Ovary (tissue), 9 donors: ENCODE measurements around the gene EFNA5. TPM values are rescaled to one million over a fixed set of nuclear protein-coding genes. Genes with fewer than 3 reads are reported as not detected.

Experiments used
- DNase-seq, 5 donors: peaks; one replicate each; pipeline ENCODE4 v3.0.0-alpha.2; 2019 to 2020
- H3K27ac ChIP-seq, 2 donors: fragments of 200-600 bp; one replicate each; pipeline versions ENCODE4 v1.5.1 to v1.8.0; 2019 to 2022
- H3K27me3 ChIP-seq: fragments of 200-600 bp; one replicate; pipeline ENCODE4 v1.8.0; 2022
- H3K36me3 ChIP-seq: fragments of 200-600 bp; sonication (generic); one replicate; pipeline ENCODE4 v1.5.1; 2019
- H3K4me1 ChIP-seq: one replicate; pipeline ENCODE4 v1.8.1; 2013; ENCODE audit warnings: mild to moderate bottlenecking, moderate library complexity; ENCODE audit not compliant: insufficient read depth
- H3K4me3 ChIP-seq: fragments of 200-600 bp; sonication (generic); one replicate; pipeline ENCODE4 v1.5.1; 2017
- H3K9me3 ChIP-seq, 2 donors: fragments of 200-600 bp in 1 of 2; sonication (generic) in 1 of 2; one replicate each; pipeline versions ENCODE4 v1.5.1 to v1.8.1; 2013 to 2019; ENCODE audit warnings: mild to moderate bottlenecking in 1 of 2, moderate library complexity in 1 of 2
- CTCF ChIP-seq, 3 donors: fragments of 450-650 bp in 2 of 3; fragments of 200-600 bp in 1 of 3; IDR thresholded peaks; one replicate each; pipeline versions ENCODE4 v1.5.1 to v1.8.0; 2016 to 2022; ENCODE audit warnings: antibody characterized with exemption in 3 of 3, mild to moderate bottlenecking in 1 of 3
- EP300 ChIP-seq: sonication (generic); formaldehyde crosslinking; IDR thresholded peaks from one replicate; pipeline ENCODE4 v1.6.1; 2017; ENCODE audit warnings: antibody characterized with exemption
- POLR2A ChIP-seq: fragments of 450-650 bp; IDR thresholded peaks from one replicate; pipeline ENCODE4 v1.6.1; 2017; ENCODE audit warnings: antibody characterized with exemption, mild to moderate bottlenecking, moderate library complexity
- whole genome bisulfite sequencing, 3 donors: extraction: QIAGEN DNeasy Blood & Tissue Kit in 1 of 3; methylation state at CpG; one replicate each; pipeline versions ENCODE4 v1.1.5 to v1.1.7; 2013 to 2017; 5-methylcytosine and 5-hydroxymethylcytosine counted together
- intact Hi-C, 4 donors: fragments of 100-400 bp; cut with DNase I; formaldehyde crosslinking; loops; one replicate each; pipeline versions ENCODE4 v1.11.0 to v1.15.1; 2022 to 2023
- polyA plus RNA-seq, 2 donors: library from polyadenylated mRNA; stranded (reverse); fragments of 200-250 nt in 1 of 2; fragments of 350-450 nt in 1 of 2; fragmentation: Illumina TruSeq in 1 of 2; extraction: RNeasy Lipid Tissue Mini Kit (QIAGEN cat#74804) in 1 of 2; gene quantifications; one replicate each; pipeline ENCODE4 v1.2.3, GENCODE V29; 2013 to 2014
- total RNA-seq, 7 donors: library from RNA; depleted of rRNA in 2 of 7; stranded (reverse); fragments of >200 nt in 2 of 7; fragmentation: NEBNext Ultra II Directional in 3 of 7; extraction: Animal tissue kit (Norgen Biotek cat#: 25700) in 3 of 7; gene quantifications; one replicate each; pipeline versions ENCODE4 v1.1.0 to v1.2.4, GENCODE V29; 2016 to 2023
- donor health status: DM: no; HTN: no; CAD: no; lungs with moderate emphysema.
- donor health status: DM: no; HTN: no; CAD: no.
- donor health status: Bipolar disorder and iron deficiency.
- donor health status: DM: yes; HTN: yes; CAD: no.
- donor health status: DM: no; HTN: no; CAD: no.
- donor health status: DM: yes; HTN: yes; CAD: no.

The EFNA5 gene
- total and polyA plus RNA-seq, 9 donors: 1.5 to 20.6 (median 7.7) TPM

GRCh38 chr5:107672211-107673038, 1.7 kb upstream of the EFNA5 start:
- Histone ChIP-seq H3K27me3 (no peaks in the 10 kb centered on the region), H3K9me3 (no peaks in the 10 kb centered on the region), H3K27ac (peak overlapping the region in 1 of 2 donors; percentile 47), H3K4me1 (no peaks in the 10 kb centered on the region), H3K36me3 (no peaks in the 10 kb centered on the region), H3K4me3 (peak overlapping the region; percentile 46)
- WGBS, 3 donors: 0 to 1% (median 0%) methylated on average over 66 of the region's 66 CpGs
- intact Hi-C loops: loop anchor here in 1 of 4 donors (10.0 kb wide), 1 partner anchor 748 kb away; no protein-coding TSS in a partner anchor
- DNase-seq: peak; percentile 58 to 73 (median 67)
- TF ChIP-seq POLR2A: no peak
- no peak for TF ChIP-seq EP300
- no peak for TF ChIP-seq CTCF (IDR thresholded peaks at IDR 0.05)

- Histone ChIP-seq H3K36me3 (no peaks in the 10 kb centered on the region), H3K4me3 (peak overlapping the region; percentile 46), H3K27me3 (no peaks in the 10 kb centered on the region), H3K9me3 (no peaks in the 10 kb centered on the region), H3K4me1 (no peaks in the 10 kb centered on the region), H3K27ac (peak overlapping the region in 1 of 2 donors; percentile 47)
- TF ChIP-seq EP300 (no peak), CTCF (IDR thresholded peaks at IDR 0.05) (no peak), POLR2A (no peak)
- peak in 1 of 5 donors; percentile 9 for DNase-seq
- intact Hi-C loops: loop anchor here in 1 of 4 donors (10.0 kb wide), 1 partner anchor 747 kb away; no protein-coding TSS in a partner anchor
- WGBS, 3 donors: 0% methylated on average over 20 of the region's 20 CpGs
Observed at GRCh38 chr5:107671742-107672210, 1.0 kb upstream of the EFNA5 start.

- intact Hi-C loops: loop anchor here in 1 of 4 donors (10.0 kb wide), 1 partner anchor 746 kb away; no protein-coding TSS in a partner anchor
- no peaks in the 10 kb centered on the region for H3K36me3 ChIP-seq
- H3K4me3 ChIP-seq: peak overlapping the region; percentile 46
- no peaks in the 10 kb centered on the region for H3K4me1 ChIP-seq
- H3K27ac ChIP-seq: no peak overlapping the region
- TF ChIP-seq CTCF (IDR thresholded peaks at IDR 0.05): no peak
- TF ChIP-seq EP300: no peak
- TF ChIP-seq POLR2A: no peak
- DNase-seq: peak; percentile 17 to 50 (median 27)
- no peaks in the 10 kb centered on the region for H3K27me3 ChIP-seq
- 0 to 1% (median 0%) methylated on average over 77 of the region's 77 CpGs for WGBS, 3 donors
- no peaks in the 10 kb centered on the region for H3K9me3 ChIP-seq
Observed at GRCh38 chr5:107670087-107670931, 428 bp downstream of the EFNA5 start.
